BLaER1 treated with 17β-estradiol and CSF1 and Interleukin-3, amounts not matched to agents 10 nM and 100 nM (cell line): Measurements from ENCODE around the gene LRRC37A3.
A peak's percentile ranks its signal among the peaks of the same experiment; 100 is the strongest.
"Not testable (repeated sequence)": the region's sequence is repeated elsewhere in the genome, so short reads cannot be mapped to it uniquely, and the experiment has no call there.

Experiments used
- H3K27ac ChIP-seq, 11 experiments: shearing (Covaris generic); formaldehyde crosslinking; 2 replicates each; pipeline ENCODE4 v1.8.1; 2022
- H3K27me3 ChIP-seq, 11 experiments: shearing (Covaris generic); formaldehyde crosslinking; 2 replicates each; pipeline ENCODE4 v1.8.1; 2022
- H3K36me3 ChIP-seq, 11 experiments: shearing (Covaris generic); formaldehyde crosslinking; 2 replicates each; pipeline ENCODE4 v1.8.1; 2022
- H3K4me1 ChIP-seq, 10 experiments: shearing (Covaris generic); formaldehyde crosslinking; 2 replicates each; pipeline ENCODE4 v1.8.1; 2022
- H3K4me2 ChIP-seq, 11 experiments: shearing (Covaris generic); formaldehyde crosslinking; 2 replicates each; pipeline ENCODE4 v1.8.1; 2022
- H3K4me3 ChIP-seq, 10 experiments: shearing (Covaris generic); formaldehyde crosslinking; 2 replicates each; pipeline ENCODE4 v1.8.1; 2022
- H3K9ac ChIP-seq, 11 experiments: shearing (Covaris generic); formaldehyde crosslinking; 2 replicates each; pipeline ENCODE4 v1.8.1; 2022
- H3K9me3 ChIP-seq, 11 experiments: shearing (Covaris generic); formaldehyde crosslinking; replicated peaks in 1 of 11; 2 replicates each; pipeline ENCODE4 v1.8.1; 2022
- H4K20me1 ChIP-seq, 11 experiments: shearing (Covaris generic); formaldehyde crosslinking; 2 replicates each; pipeline ENCODE4 v1.8.1; 2022

LRRC37A3 gene

GRCh38 chr17:64829068-64829467 lies 90.2 kb downstream of the LRRC37A3 start:
- H3K4me1 ChIP-seq: peaks cover 22 to 45% (median 28%) of the 10 kb centered on the region in 10 experiments
- not testable (repeated sequence) for H3K9me3 ChIP-seq, H3K27me3 ChIP-seq, H3K4me3 ChIP-seq, H3K9ac ChIP-seq
- peak overlapping the region in 4 of 11 experiments; percentile 18 to 36 (median 26); a peak in 4 of 22 replicates for H3K27ac ChIP-seq
- H3K4me2 ChIP-seq: peak overlapping the region; percentile 40 to 72 (median 54); a peak in 18 of 22 replicates
- peaks cover 0 to 68% (median 0%) of the 10 kb centered on the region in 11 experiments; a peak in 8 of 22 replicates for H4K20me1 ChIP-seq
- peaks cover 7 to 33% (median 20%) of the 10 kb centered on the region in 11 experiments for H3K36me3 ChIP-seq

GRCh38 chr17:64818904-64819303 lies 100.4 kb downstream of the LRRC37A3 start:
- not testable (repeated sequence) for H4K20me1 ChIP-seq, H3K4me2 ChIP-seq, H3K9ac ChIP-seq, H3K4me1 ChIP-seq, H3K27me3 ChIP-seq, H3K9me3 ChIP-seq, H3K4me3 ChIP-seq, H3K27ac ChIP-seq
- H3K36me3 ChIP-seq: peaks cover 34 to 89% (median 49%) of the 10 kb centered on the region in 11 experiments

GRCh38 chr17:64815833-64816198 lies 103.5 kb downstream of the LRRC37A3 start:
- Histone ChIP-seq H3K4me1 (peaks cover 5 to 14% (median 6%) of the 10 kb centered on the region in 10 experiments; a peak in 19 of 20 replicates), H3K36me3 (peaks cover 16 to 73% (median 32%) of the 10 kb centered on the region in 11 experiments; a peak in 21 of 22 replicates), H3K4me2 (peak overlapping the region in 1 of 11 experiments; percentile 20; a peak in 1 of 22 replicates)
- H4K20me1 ChIP-seq, H3K27ac ChIP-seq, H3K4me3 ChIP-seq, H3K9ac ChIP-seq, H3K9me3 ChIP-seq, H3K27me3 ChIP-seq: not testable (repeated sequence)

GRCh38 chr17:64814993-64815832 lies 104.1 kb downstream of the LRRC37A3 start:
- peaks cover 0 to 14% (median 0%) of the 10 kb centered on the region in 11 experiments; a peak in 2 of 22 replicates for H4K20me1 ChIP-seq
- not testable (repeated sequence) for H3K27me3 ChIP-seq, H3K9ac ChIP-seq, H3K4me2 ChIP-seq, H3K9me3 ChIP-seq, H3K27ac ChIP-seq, H3K4me3 ChIP-seq
- peaks cover 16 to 67% (median 32%) of the 10 kb centered on the region in 11 experiments; a peak in 21 of 22 replicates for H3K36me3 ChIP-seq
- peaks cover 11 to 20% (median 12%) of the 10 kb centered on the region in 10 experiments for H3K4me1 ChIP-seq

- peak overlapping the region; percentile 56 to 95 (median 84) for H3K4me2 ChIP-seq
- H3K4me3 ChIP-seq, H3K27me3 ChIP-seq, H3K36me3 ChIP-seq, H3K9me3 ChIP-seq: not testable (repeated sequence)
- H3K9ac ChIP-seq: peak overlapping the region in 9 of 11 experiments; percentile 41 to 79 (median 68); a peak in 16 of 22 replicates
- peaks cover 54 to 74% (median 67%) of the 10 kb centered on the region in 10 experiments for H3K4me1 ChIP-seq
- H4K20me1 ChIP-seq: peaks cover 0 to 15% (median 0%) of the 10 kb centered on the region in 11 experiments; a peak in 4 of 22 replicates
- H3K27ac ChIP-seq: peak overlapping the region in 10 of 11 experiments; percentile 56 to 89 (median 82); a peak in 21 of 22 replicates
These were observed 110.9 kb downstream of the LRRC37A3 start for GRCh38 chr17:64808178-64808977.
